HG02623 (cell line): ENCODE measurements around the gene ASPA.

Source experiments
- ATAC-seq: cut with Tn5 transposase; IDR thresholded peaks from one replicate; pipeline ENCODE4 v1.9.1; 2021; ENCODE audit warnings: moderate library complexity; ENCODE audit not compliant: unreplicated experiment

The ASPA gene

DNA sequence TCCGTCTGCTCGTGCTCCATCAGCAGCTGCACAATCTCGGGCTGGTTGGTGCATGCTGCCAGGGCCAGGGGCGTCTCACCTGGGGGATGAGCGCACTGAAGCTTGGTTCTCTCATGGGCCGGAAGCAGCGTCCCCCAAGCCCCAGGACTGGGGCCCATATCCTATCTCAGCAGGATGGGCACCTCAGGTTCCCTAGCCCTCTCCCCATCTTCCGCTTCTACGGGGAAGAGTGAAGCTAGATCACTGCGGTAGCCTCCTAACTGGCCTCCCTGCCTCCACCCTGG is 57.0 kb downstream of the ASPA start:
- no peak for ATAC-seq

GRCh38 chr17:3533752-3534151 is 58.0 kb downstream of the ASPA start:
- ATAC-seq: no peak

DNA sequence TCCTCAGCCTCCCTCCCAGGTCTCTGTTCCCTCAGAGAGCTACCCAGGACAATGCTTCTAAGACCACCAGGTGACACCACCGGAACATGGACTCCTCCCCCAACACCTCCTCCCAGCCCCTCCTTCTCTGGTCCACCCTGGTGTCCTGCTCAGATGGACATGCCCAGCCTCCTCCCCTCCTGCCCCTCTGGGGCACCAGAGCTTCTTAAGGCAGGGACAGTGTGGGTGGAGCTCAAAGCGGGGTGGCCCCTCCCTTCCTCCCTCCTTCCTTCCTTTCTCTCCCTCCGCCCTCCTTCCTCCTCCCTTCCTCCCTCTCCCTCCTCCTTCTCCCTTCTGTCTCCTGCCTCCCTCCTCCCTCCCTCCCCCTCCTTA is 59.1 kb downstream of the ASPA start:
- no peak for ATAC-seq

DNA sequence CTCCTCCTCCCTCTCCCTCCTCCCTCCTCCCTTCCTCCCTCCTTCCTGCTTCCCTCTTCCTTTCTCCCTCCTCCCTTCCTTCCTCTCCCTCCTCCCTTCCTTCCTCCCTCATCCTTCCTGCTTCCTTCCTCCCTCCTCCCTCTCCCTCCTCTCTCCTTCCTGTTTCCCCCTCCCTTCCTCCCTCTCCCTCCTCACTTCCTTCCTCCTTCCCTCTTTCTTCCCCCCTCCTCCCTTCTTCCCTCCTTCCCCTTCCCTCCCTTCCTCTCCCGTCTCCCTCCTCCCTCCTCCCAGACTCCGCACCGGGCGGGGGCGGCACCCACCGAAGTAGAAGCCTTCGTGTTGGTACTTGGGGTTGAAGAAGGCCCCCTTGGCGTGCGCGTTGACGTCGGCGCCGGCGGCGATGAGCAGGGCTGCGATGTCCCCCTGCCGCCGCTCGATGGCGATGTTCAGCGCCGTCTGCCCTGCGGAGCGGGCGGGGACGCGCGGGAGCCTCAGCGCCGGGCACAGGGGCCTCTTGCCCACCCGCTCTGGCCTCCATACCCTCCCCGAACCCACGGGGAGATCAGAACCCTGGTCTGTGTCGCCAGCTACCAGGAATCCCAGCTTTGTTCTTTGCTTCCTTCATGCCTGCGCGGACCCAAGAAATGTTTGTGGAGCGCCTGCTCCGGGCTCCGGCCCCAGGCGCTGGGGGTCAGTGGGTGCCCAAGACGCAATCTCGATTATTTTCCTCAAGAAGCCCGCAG is 59.6 kb downstream of the ASPA start:
- ATAC-seq: no peak

- ATAC-seq: no peak
Measured at GRCh38 chr17:3536716-3537115, 60.9 kb downstream of the ASPA start.

DNA sequence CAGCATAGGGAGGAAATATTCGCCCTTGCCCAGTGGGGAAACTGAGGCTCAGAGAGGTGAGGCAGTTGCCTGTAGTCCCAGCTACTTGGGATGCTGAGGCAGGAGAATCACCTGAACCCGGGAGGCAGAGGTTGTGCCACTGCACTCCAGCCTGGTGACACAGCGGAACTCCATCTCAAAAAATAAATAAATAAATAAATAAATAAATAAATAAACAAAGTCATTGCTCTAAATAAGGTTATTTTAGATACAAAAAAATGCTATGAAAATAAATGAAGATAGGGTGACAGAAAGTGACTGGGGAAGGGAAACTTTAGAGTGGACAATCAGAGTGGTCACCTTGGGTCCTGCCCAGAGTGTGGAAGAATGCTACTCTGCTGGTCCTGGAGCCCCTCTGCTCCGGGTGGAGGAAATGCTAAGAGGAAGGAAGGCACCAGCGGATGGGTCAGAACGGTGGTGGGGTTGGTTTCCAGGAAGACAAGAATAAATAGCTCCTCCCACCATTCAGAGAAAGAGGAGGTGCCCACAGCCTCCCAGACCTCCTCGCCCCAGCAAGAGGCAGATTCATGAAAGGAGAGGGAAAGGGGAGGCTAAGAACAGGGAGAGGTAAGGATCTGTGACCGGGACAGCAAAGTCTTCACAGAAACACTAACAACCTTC is 64.2 kb downstream of the ASPA start:
- ATAC-seq: no peak

GRCh38 chr17:3542410-3543088 is 66.8 kb downstream of the ASPA start:
- no peak for ATAC-seq

DNA sequence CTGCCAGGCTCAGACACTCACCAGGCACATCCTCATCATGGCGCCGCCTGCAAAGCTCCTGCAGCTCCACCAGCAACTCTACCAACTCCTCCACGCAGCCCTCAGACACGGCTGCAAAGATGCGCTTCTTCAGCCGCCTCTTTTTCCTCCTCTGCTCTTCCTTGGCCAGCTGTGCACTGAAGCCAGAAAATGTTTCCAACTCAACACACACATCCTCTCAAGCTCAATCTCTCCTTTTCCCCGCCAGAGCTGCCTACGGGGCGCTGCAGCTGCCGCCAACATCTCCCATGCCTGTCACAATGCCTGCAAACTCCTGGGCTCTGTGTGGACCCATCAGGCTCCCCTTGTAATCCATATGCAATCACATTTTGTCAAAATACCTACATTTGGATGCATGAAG is 67.7 kb downstream of the ASPA start:
- no peak for ATAC-seq

DNA sequence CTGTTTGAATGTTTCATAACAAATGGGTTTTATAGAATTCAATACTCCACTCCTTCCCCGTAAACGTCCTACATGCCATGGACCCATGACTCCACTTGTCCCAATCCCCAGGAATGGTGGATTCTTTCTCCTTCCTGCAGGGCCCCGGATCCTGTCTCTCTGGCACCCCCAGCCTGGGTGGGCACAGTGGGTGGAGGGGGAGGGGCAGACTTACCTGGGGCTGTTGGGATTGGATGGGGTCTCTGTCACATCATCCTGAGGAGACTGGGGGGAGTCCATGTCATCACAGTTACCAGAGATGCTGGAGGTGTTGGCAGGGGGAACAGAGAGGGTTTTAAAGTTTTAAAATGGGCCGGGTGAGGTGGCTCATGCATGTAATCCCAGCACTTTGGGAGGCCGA is 68.6 kb downstream of the ASPA start:
- no peak for ATAC-seq

DNA sequence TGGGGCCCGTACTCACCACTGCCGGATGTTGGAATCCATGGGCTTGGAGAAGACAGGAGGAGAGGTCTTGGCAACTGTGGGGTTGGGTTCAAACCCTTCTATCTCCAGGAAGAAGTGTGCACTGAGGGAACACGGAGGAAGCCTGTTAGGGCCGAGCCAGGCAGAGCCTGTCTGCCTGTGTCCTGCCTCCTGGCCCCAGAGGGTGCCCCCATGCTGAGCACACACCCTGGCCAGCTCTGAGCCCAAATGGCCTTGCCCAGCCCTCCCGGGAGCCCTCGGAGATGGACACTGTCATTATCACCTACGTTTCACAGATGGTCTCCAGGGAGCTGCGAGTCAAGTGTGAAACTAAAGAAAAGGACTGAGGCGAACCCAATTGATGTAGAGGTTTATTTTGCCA is 69.4 kb downstream of the ASPA start:
- no peak for ATAC-seq

DNA sequence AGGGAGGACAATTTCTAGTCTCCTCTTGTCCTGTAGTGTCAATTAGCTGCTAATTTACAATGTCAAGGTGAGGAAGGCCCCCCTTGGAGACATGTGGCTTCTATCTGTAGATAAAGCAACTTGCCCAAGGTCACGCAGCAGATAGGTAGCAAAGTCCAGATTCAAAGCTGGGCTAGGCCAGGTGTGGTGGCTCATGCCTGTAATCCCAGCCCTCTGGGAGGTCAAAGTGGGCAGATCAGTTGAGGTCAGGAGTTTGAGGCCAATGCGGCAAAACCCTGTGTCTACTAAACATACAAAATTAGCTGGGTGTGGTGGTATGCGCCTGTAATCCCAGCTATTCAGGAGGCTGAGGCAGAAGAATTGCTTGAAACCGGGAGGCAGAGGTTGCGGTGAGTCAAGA is 70.7 kb downstream of the ASPA start:
- no peak for ATAC-seq

DNA sequence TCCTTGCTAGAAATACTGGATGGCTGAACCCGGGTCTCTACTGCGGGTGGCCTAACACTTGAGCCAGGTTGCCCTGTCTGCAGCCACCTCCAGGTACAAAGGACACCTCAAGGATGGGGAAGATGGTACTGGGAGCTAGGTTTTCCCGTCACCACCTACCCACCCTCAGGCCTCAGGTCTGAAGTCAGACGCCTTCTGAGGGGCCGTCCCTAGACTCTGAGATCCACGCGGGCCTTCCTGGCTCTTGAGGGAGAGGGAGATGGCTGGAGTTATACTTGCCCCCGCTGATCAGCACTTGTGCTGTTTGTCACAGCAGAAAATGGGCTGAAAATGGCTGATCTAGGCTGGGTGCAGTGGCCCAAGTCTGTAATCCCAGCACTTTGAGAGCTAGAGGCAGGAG is 71.2 kb downstream of the ASPA start:
- ATAC-seq: no peak

- no peak for ATAC-seq
Measured at GRCh38 chr17:3547628-3548027, 71.8 kb downstream of the ASPA start.

DNA sequence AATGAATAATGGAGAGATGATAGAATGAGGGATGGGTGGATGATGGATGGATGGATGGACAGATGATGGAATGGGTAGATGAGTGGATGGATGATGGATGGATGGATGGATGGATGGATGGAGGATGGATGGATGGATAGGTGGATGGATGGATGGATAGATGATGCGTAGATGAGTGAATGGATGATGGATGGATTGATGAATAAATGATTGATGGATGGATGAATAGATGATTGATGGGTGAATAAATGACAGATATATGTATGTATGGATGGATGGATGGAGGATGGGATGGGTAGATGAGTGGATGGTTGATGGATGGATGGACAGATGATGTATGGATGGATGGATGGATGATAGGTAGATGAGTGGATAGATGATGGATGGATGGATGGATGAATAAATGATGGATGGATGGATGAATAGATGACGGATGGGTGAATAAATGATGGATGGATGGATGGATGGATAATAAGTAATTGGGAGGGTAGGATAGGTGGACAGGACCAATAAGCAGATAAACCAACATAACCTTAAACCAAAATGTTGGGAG is 73.9 kb downstream of the ASPA start:
- no peak for ATAC-seq

GRCh38 chr17:3551189-3551588 is 75.4 kb downstream of the ASPA start:
- no peak for ATAC-seq

- no peak for ATAC-seq
Measured at GRCh38 chr17:3552916-3553315, 77.1 kb downstream of the ASPA start.
